DOHH2 (cell line): Measurements from ENCODE around the gene CHKA.

Experiments
- EZH2phosphoT487 ChIP-seq: fragments of 200-600 bp; sonication (generic); IDR thresholded peaks from 2 replicates; pipeline ENCODE4 v1.6.1; 2017; ENCODE audit warnings: borderline replicate concordance, mild to moderate bottlenecking, antibody characterized with exemption, low read length, moderate library complexity, mixed read lengths
- TF ChIP-seq, protein P1 (sequence below): fragments of 200-600 bp; sonication (generic); IDR thresholded peaks from one replicate; pipeline ENCODE4 v1.5.1; 2014; ENCODE audit warnings: antibody characterized with exemption, mild to moderate bottlenecking, low read depth, low read length; ENCODE audit not compliant: poor library complexity, severe bottlenecking

GRCh38 chr11:68013611-68014156 is 107.5 kb downstream of the CHKA start:
- TF ChIP-seq, protein P1, sequence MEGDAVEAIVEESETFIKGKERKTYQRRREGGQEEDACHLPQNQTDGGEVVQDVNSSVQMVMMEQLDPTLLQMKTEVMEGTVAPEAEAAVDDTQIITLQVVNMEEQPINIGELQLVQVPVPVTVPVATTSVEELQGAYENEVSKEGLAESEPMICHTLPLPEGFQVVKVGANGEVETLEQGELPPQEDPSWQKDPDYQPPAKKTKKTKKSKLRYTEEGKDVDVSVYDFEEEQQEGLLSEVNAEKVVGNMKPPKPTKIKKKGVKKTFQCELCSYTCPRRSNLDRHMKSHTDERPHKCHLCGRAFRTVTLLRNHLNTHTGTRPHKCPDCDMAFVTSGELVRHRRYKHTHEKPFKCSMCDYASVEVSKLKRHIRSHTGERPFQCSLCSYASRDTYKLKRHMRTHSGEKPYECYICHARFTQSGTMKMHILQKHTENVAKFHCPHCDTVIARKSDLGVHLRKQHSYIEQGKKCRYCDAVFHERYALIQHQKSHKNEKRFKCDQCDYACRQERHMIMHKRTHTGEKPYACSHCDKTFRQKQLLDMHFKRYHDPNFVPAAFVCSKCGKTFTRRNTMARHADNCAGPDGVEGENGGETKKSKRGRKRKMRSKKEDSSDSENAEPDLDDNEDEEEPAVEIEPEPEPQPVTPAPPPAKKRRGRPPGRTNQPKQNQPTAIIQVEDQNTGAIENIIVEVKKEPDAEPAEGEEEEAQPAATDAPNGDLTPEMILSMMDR = no peak
- no peak for TF ChIP-seq EZH2phosphoT487
